ENCODE data around the gene KBTBD12.

KBTBD12 gene

GRCh38 chr3:127915937-127916493 lies 983 bp downstream of the KBTBD12 start:
- Histone ChIP-seq H3K4me1 (peaks cover 0 to 35% (median 20%) of the 10 kb centered on the region in 4 donors), H3K9me3 (no peaks in the 10 kb centered on the region), H3K27ac (peak overlapping the region; percentile 76 to 78), H3K4me3 (peak overlapping the region; percentile 56 to 62), H3K36me3 (no peaks in the 10 kb centered on the region), H3K27me3 (no peaks in the 10 kb centered on the region)
- intact Hi-C loops (cut with DNase I; ENCODE audit: low total_unique reads) = no loop called here
- no peak for TF ChIP-seq CTCF (IDR thresholded peaks at IDR 0.05)
- no peak for DNase-seq

GRCh38 chr3:127920738-127921137 lies 5.7 kb downstream of the KBTBD12 start:
- no peaks in the 10 kb centered on the region for H3K9me3 ChIP-seq
- H3K27ac ChIP-seq = no peak overlapping the region
- TF ChIP-seq CTCF (IDR thresholded peaks at IDR 0.05) = no peak
- peaks cover 0 to 19% (median 6%) of the 10 kb centered on the region in 4 donors for H3K4me1 ChIP-seq
- H3K27me3 ChIP-seq = no peaks in the 10 kb centered on the region
- DNase-seq = no peak
- no peaks in the 10 kb centered on the region for H3K36me3 ChIP-seq
- intact Hi-C loops (cut with DNase I; ENCODE audit: low total_unique reads) = no loop called here
- H3K4me3 ChIP-seq = no peak overlapping the region

- Histone ChIP-seq H3K27ac (no peak overlapping the region), H3K27me3 (no peaks in the 10 kb centered on the region), H3K36me3 (no peaks in the 10 kb centered on the region), H3K4me3 (no peak overlapping the region), H3K4me1 (no peaks in the 10 kb centered on the region), H3K9me3 (no peaks in the 10 kb centered on the region)
- intact Hi-C loops (cut with DNase I; ENCODE audit: low total_unique reads) = no loop called here
- no peak for DNase-seq
- no peak for TF ChIP-seq CTCF (IDR thresholded peaks at IDR 0.05)
These were observed 8.6 kb downstream of the KBTBD12 start for GRCh38 chr3:127923611-127924010.

- no peak for DNase-seq
- Histone ChIP-seq H3K4me1 (no peaks in the 10 kb centered on the region), H3K4me3 (no peak overlapping the region), H3K9me3 (no peaks in the 10 kb centered on the region), H3K27ac (no peak overlapping the region), H3K36me3 (no peaks in the 10 kb centered on the region), H3K27me3 (no peaks in the 10 kb centered on the region)
- no peak for TF ChIP-seq CTCF (IDR thresholded peaks at IDR 0.05)
- intact Hi-C loops (cut with DNase I; ENCODE audit: low total_unique reads) = no loop called here
These were observed 10.4 kb downstream of the KBTBD12 start for GRCh38 chr3:127925384-127925783.

- TF ChIP-seq CTCF (IDR thresholded peaks at IDR 0.05) = no peak
- Histone ChIP-seq H3K4me1 (no peaks in the 10 kb centered on the region), H3K27me3 (no peaks in the 10 kb centered on the region), H3K9me3 (no peaks in the 10 kb centered on the region), H3K27ac (no peak overlapping the region), H3K4me3 (no peak overlapping the region), H3K36me3 (no peaks in the 10 kb centered on the region)
- intact Hi-C loops (cut with DNase I; ENCODE audit: low total_unique reads) = no loop called here
- no peak for DNase-seq
These were observed 13.0 kb downstream of the KBTBD12 start for GRCh38 chr3:127927829-127928604.
